ENCODE measurements around the gene CPN1.

GRCh38 chr10:100057948-100058347 lies 23.7 kb downstream of the CPN1 start:
- TF ChIP-seq USF1 (IDR thresholded peaks at IDR 0.05) (no peak), EGR1 (IDR thresholded peaks at IDR 0.05) (no peak), EP300 (IDR thresholded peaks at IDR 0.05; ENCODE audit: borderline replicate concordance) (no peak)

Measured in Ishikawa (cell line).